SK-N-SH (cell line): ENCODE measurements around the gene NEK8.

Experiments used
- CHD2 ChIP-seq: fragments of 150-350 bp; IDR thresholded peaks from 2 replicates; pipeline ENCODE4 v1.6.1; 2018; ENCODE audit warnings: low read length; ENCODE audit not compliant: partially characterized antibody
- FOSL2 ChIP-seq: IDR thresholded peaks from 2 replicates; pipeline ENCODE4 v1.4.0; 2012; ENCODE audit warnings: low read depth, mild to moderate bottlenecking, moderate library complexity, borderline replicate concordance
- FOXJ3 ChIP-seq: sonication (generic); formaldehyde crosslinking; IDR thresholded peaks from 2 replicates; pipeline ENCODE4 v1.5.1; 2020; ENCODE audit warnings: mild to moderate bottlenecking, missing genetic modification reagents
- GATA2 ChIP-seq: sonication (generic); formaldehyde crosslinking; IDR thresholded peaks from 2 replicates; pipeline ENCODE4 v1.5.0; 2020; ENCODE audit warnings: mild to moderate bottlenecking, missing genetic modification reagents
- JUND ChIP-seq: IDR thresholded peaks from 2 replicates; pipeline ENCODE4 v1.4.0; 2012
- MAX ChIP-seq: IDR thresholded peaks from 2 replicates; pipeline ENCODE4 v1.4.0; 2012; ENCODE audit warnings: low read depth
- POLR2AphosphoS5 ChIP-seq: IDR thresholded peaks from 2 replicates; pipeline ENCODE4 v1.6.1; 2012; ENCODE audit warnings: low read depth, low read length
- RCOR1 ChIP-seq: fragments of 150-350 bp; IDR thresholded peaks from 2 replicates; pipeline ENCODE4 v1.6.1; 2017; ENCODE audit warnings: antibody characterized with exemption, low read length
- REST ChIP-seq: IDR thresholded peaks from 2 replicates; pipeline ENCODE4 v1.6.1; 2012; ENCODE audit warnings: mild to moderate bottlenecking, low read depth, low read length, moderate library complexity
- SIN3A ChIP-seq: IDR thresholded peaks from 2 replicates; pipeline ENCODE4 v1.6.1; 2012; ENCODE audit warnings: low read depth, mild to moderate bottlenecking, low read length, moderate library complexity, borderline replicate concordance
- SMC3 ChIP-seq: IDR thresholded peaks from 2 replicates; pipeline ENCODE4 v1.6.1; 2012; ENCODE audit warnings: low read depth, low read length, improper control_type of control experiment
- YY1 ChIP-seq: IDR thresholded peaks from 2 replicates; pipeline ENCODE4 v1.4.0; 2012; ENCODE audit warnings: low read depth, mild to moderate bottlenecking
- TF ChIP-seq, protein P1 (sequence below): fragments of 150-350 bp; IDR thresholded peaks from 2 replicates; pipeline ENCODE4 v1.6.1; 2016; ENCODE audit warnings: mild to moderate bottlenecking, low read depth, low read length
- TF ChIP-seq, protein P2 (sequence below): fragments of 200-600 bp; sonication (generic); IDR thresholded peaks from 2 replicates; pipeline ENCODE4 v1.6.1; 2017; ENCODE audit warnings: antibody characterized with exemption, mild to moderate bottlenecking, moderate library complexity

DNA sequence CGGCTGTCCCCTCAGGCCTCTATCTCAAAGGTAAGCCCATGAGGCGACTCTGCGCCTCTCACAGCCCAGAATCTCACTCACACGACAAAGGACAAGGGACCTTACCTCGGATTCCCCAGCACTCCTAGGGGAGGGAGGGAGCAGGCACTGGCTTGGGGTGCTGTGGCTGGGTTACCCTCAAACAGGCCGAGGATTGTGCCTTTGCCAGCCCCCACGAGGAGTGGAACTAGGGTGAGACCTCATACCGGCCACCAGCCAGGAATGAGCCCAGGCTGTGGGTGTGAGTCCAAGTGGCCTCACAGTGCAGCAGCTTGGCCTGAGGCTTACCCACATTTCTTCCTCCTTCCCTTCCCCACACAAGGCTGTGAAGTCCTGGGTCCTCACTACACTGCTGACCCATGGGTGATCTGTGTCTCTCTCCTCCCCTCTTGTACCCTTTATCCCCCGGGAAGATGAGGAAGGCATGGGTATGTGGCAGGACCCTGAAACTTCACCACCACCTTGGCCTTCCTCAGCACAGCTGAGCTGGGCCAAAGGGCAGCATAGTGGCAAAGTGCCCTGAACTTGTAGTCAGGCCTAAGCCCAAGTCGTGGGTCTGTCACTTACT, 22.8 kb upstream of the NEK8 start:
- no peak for TF ChIP-seq MAX
- TF ChIP-seq, protein P1, sequence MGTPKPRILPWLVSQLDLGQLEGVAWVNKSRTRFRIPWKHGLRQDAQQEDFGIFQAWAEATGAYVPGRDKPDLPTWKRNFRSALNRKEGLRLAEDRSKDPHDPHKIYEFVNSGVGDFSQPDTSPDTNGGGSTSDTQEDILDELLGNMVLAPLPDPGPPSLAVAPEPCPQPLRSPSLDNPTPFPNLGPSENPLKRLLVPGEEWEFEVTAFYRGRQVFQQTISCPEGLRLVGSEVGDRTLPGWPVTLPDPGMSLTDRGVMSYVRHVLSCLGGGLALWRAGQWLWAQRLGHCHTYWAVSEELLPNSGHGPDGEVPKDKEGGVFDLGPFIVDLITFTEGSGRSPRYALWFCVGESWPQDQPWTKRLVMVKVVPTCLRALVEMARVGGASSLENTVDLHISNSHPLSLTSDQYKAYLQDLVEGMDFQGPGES = no peak
- no peak for TF ChIP-seq YY1
- TF ChIP-seq REST = no peak
- no peak for TF ChIP-seq SMC3
- no peak for TF ChIP-seq POLR2AphosphoS5
- no peak for TF ChIP-seq FOSL2
- TF ChIP-seq, protein P2, sequence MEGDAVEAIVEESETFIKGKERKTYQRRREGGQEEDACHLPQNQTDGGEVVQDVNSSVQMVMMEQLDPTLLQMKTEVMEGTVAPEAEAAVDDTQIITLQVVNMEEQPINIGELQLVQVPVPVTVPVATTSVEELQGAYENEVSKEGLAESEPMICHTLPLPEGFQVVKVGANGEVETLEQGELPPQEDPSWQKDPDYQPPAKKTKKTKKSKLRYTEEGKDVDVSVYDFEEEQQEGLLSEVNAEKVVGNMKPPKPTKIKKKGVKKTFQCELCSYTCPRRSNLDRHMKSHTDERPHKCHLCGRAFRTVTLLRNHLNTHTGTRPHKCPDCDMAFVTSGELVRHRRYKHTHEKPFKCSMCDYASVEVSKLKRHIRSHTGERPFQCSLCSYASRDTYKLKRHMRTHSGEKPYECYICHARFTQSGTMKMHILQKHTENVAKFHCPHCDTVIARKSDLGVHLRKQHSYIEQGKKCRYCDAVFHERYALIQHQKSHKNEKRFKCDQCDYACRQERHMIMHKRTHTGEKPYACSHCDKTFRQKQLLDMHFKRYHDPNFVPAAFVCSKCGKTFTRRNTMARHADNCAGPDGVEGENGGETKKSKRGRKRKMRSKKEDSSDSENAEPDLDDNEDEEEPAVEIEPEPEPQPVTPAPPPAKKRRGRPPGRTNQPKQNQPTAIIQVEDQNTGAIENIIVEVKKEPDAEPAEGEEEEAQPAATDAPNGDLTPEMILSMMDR = no peak
- no peak for TF ChIP-seq JUND
- TF ChIP-seq RCOR1 = no peak
- TF ChIP-seq CHD2 = no peak
- TF ChIP-seq FOXJ3 (CRISPR knock-in tag) = no peak
- no peak for TF ChIP-seq GATA2 (CRISPR knock-in tag)
- TF ChIP-seq SIN3A = no peak
